Measurements from ENCODE around the gene UACA. TPM values are rescaled to one million over a fixed set of nuclear protein-coding genes. Genes with fewer than 3 reads are reported as not detected.

UACA gene
- total RNA-seq, 1 donor from 2014 or later = 46.2 TPM

DNA sequence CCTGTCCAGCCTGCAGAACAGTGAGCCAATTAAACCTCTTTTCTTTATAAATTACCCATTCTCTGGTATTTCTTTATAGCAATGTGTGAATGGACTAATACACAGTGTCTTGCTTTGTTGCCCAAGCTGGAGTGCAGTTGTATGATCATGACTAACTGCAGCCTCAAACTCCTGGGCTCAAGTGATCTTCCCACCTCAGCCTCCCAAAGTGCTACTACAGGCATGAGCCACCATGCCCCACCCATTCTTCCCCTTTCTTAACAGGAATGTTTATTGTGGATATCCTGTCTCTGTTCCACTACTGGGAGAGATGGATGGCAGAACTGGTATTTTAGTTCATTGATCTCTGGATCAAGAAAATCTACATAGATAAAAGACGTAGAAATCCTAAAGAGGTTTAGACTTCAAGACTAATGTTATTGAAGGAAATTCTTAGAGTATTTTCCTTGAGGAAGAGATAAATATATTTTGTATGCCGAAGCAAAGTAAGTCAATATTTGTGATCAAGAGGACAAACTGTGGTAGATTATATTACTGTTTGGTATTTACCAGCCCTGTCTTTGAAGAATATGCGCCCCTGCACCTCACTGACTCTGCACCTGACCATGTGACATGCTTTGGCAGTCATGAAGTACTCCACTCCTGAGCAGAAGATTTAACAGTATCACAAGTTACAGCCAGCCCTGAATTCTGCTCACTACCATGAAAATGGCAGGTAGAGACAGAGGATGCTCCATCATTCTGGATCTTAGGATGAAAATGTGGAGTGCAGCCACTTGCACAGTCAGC is 42.9 kb downstream of the UACA start:
- no peak overlapping the region for H3K27ac Mint-ChIP-seq
- no peak for DNase-seq (ENCODE audit: low spot score, unreplicated experiment)
- H3K4me1 Mint-ChIP-seq (ENCODE audit: low read depth) = peaks cover 15% of the 10 kb centered on the region
- TF ChIP-seq, protein P1, sequence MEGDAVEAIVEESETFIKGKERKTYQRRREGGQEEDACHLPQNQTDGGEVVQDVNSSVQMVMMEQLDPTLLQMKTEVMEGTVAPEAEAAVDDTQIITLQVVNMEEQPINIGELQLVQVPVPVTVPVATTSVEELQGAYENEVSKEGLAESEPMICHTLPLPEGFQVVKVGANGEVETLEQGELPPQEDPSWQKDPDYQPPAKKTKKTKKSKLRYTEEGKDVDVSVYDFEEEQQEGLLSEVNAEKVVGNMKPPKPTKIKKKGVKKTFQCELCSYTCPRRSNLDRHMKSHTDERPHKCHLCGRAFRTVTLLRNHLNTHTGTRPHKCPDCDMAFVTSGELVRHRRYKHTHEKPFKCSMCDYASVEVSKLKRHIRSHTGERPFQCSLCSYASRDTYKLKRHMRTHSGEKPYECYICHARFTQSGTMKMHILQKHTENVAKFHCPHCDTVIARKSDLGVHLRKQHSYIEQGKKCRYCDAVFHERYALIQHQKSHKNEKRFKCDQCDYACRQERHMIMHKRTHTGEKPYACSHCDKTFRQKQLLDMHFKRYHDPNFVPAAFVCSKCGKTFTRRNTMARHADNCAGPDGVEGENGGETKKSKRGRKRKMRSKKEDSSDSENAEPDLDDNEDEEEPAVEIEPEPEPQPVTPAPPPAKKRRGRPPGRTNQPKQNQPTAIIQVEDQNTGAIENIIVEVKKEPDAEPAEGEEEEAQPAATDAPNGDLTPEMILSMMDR (IDR thresholded peaks at IDR 0.05; ENCODE audit: unreplicated experiment) = no peak
- no peak overlapping the region for H3K4me3 Mint-ChIP-seq (ENCODE audit: low read depth)
- no peaks in the 10 kb centered on the region for H3K27me3 Mint-ChIP-seq
- no peaks in the 10 kb centered on the region for H3K9me3 Mint-ChIP-seq (ENCODE audit: low read depth)
- H3K36me3 Mint-ChIP-seq (ENCODE audit: insufficient read depth) = no peaks in the 10 kb centered on the region

- Mint-ChIP-seq H3K36me3 (ENCODE audit: insufficient read depth) (peaks cover 1% of the 10 kb centered on the region), H3K27ac (no peak overlapping the region), H3K27me3 (peaks cover 2% of the 10 kb centered on the region), H3K9me3 (ENCODE audit: low read depth) (no peaks in the 10 kb centered on the region), H3K4me3 (ENCODE audit: low read depth) (no peak overlapping the region), H3K4me1 (ENCODE audit: low read depth) (peaks cover 24% of the 10 kb centered on the region)
- TF ChIP-seq, protein P1 (IDR thresholded peaks at IDR 0.05; ENCODE audit: unreplicated experiment) = no peak
- no peak for DNase-seq (ENCODE audit: low spot score, unreplicated experiment)
These were observed 46.0 kb downstream of the UACA start for GRCh38 chr15:70717237-70717793.

GRCh38 chr15:70715840-70716485 is 47.4 kb downstream of the UACA start:
- peaks cover 23% of the 10 kb centered on the region for H3K4me1 Mint-ChIP-seq (ENCODE audit: low read depth)
- DNase-seq (ENCODE audit: low spot score, unreplicated experiment) = no peak
- H3K27ac Mint-ChIP-seq = peak overlapping the region; percentile 18
- no peaks in the 10 kb centered on the region for H3K9me3 Mint-ChIP-seq (ENCODE audit: low read depth)
- H3K27me3 Mint-ChIP-seq = peaks cover 2% of the 10 kb centered on the region
- H3K4me3 Mint-ChIP-seq (ENCODE audit: low read depth) = no peak overlapping the region
- H3K36me3 Mint-ChIP-seq (ENCODE audit: insufficient read depth) = peaks cover 1% of the 10 kb centered on the region
- TF ChIP-seq, protein P1 (IDR thresholded peaks at IDR 0.05; ENCODE audit: unreplicated experiment) = no peak

GRCh38 chr15:70714565-70714964 is 48.8 kb downstream of the UACA start:
- no peaks in the 10 kb centered on the region for H3K9me3 Mint-ChIP-seq (ENCODE audit: low read depth)
- DNase-seq (ENCODE audit: low spot score, unreplicated experiment) = no peak
- no peak overlapping the region for H3K27ac Mint-ChIP-seq
- TF ChIP-seq, protein P1 (IDR thresholded peaks at IDR 0.05; ENCODE audit: unreplicated experiment) = no peak
- peaks cover 2% of the 10 kb centered on the region for H3K27me3 Mint-ChIP-seq
- no peak overlapping the region for H3K4me3 Mint-ChIP-seq (ENCODE audit: low read depth)
- peaks cover 11% of the 10 kb centered on the region for H3K4me1 Mint-ChIP-seq (ENCODE audit: low read depth)
- H3K36me3 Mint-ChIP-seq (ENCODE audit: insufficient read depth) = peaks cover 1% of the 10 kb centered on the region

DNA sequence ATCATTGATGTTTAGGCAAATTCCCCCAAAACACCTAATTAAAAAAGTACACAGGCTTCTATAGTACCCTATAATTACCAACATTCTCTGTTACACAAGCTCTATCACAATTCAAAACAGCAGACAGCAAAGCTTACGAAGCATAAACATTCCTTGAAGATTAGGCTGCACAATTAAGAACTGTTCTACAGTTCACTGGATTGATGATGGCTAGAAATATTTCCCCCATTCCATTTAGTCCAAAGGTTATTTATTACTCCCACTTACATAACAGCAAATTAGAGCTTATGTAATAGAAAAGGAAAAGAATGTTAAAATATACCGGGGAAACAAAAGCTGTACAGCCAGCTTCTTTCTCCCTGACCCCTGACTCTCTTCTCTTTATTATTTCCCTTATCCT is 49.3 kb downstream of the UACA start:
- Mint-ChIP-seq H3K36me3 (ENCODE audit: insufficient read depth) (peaks cover 1% of the 10 kb centered on the region), H3K4me3 (ENCODE audit: low read depth) (peak overlapping the region; percentile 15), H3K4me1 (ENCODE audit: low read depth) (peaks cover 11% of the 10 kb centered on the region), H3K27ac (no peak overlapping the region), H3K9me3 (ENCODE audit: low read depth) (no peaks in the 10 kb centered on the region), H3K27me3 (peaks cover 2% of the 10 kb centered on the region)
- TF ChIP-seq, protein P1 (IDR thresholded peaks at IDR 0.05; ENCODE audit: unreplicated experiment) = no peak
- DNase-seq (ENCODE audit: low spot score, unreplicated experiment) = no peak

All from progenitor cell of endocrine pancreas (in vitro differentiated cells).